Measurements from ENCODE around the gene EDARADD. TPM values are rescaled to one million over a fixed set of nuclear protein-coding genes. Genes with fewer than 3 reads are reported as not detected.

Gene EDARADD
- total RNA-seq, 4 donors from 2014 or later, result 0.42 to 1.2 (median 0.82) TPM

- H3K27me3 ChIP-seq, result no peaks in the 10 kb centered on the region
- H3K9me3 ChIP-seq, result peaks cover 0 to 12% (median 0%) of the 10 kb centered on the region in 4 donors
- H3K36me3 ChIP-seq, result no peaks in the 10 kb centered on the region
- no peaks in the 10 kb centered on the region for H3K4me1 ChIP-seq
- DNase-seq (ENCODE audit: low spot score in 2 of 2), result no peak
- 93% methylated on average over 9 of the region's 9 CpGs for WGBS, 2 donors
- H3K27ac ChIP-seq, result no peak overlapping the region
- TF ChIP-seq EP300 (IDR thresholded peaks at IDR 0.05) (no peak), CTCF (IDR thresholded peaks at IDR 0.05) (no peak), POLR2A (IDR thresholded peaks at IDR 0.05) (no peak)
- no peak overlapping the region for H3K4me3 ChIP-seq
These were observed 44.5 kb downstream of the EDARADD start for GRCh38 chr1:236438614-236439013.

- no peak for TF ChIP-seq POLR2A (IDR thresholded peaks at IDR 0.05)
- TF ChIP-seq CTCF (IDR thresholded peaks at IDR 0.05), result no peak
- no peak for TF ChIP-seq EP300 (IDR thresholded peaks at IDR 0.05)
- H3K4me3 ChIP-seq, result no peak overlapping the region
- no peak for DNase-seq (ENCODE audit: low spot score in 2 of 2)
- no peaks in the 10 kb centered on the region for H3K4me1 ChIP-seq
- H3K27ac ChIP-seq, result no peak overlapping the region
- peaks cover 0 to 21% (median 0%) of the 10 kb centered on the region in 4 donors for H3K9me3 ChIP-seq
- WGBS, 2 donors, result 74 to 77% methylated on average over 2 of the region's 2 CpGs
- no peaks in the 10 kb centered on the region for H3K27me3 ChIP-seq
- no peaks in the 10 kb centered on the region for H3K36me3 ChIP-seq
These were observed 46.3 kb downstream of the EDARADD start for GRCh38 chr1:236440373-236440772.

- Histone ChIP-seq H3K27ac (no peak overlapping the region), H3K4me3 (no peak overlapping the region), H3K27me3 (no peaks in the 10 kb centered on the region), H3K36me3 (no peaks in the 10 kb centered on the region), H3K9me3 (no peaks in the 10 kb centered on the region), H3K4me1 (no peaks in the 10 kb centered on the region)
- 84 to 93% methylated on average over 5 of the region's 5 CpGs for WGBS, 2 donors
- no peak for DNase-seq (ENCODE audit: low spot score in 2 of 2)
- no peak for TF ChIP-seq CTCF (IDR thresholded peaks at IDR 0.05)
These were observed 56.7 kb downstream of the EDARADD start for GRCh38 chr1:236450779-236451178.

GRCh38 chr1:236451796-236452373 lies 57.8 kb downstream of the EDARADD start:
- no peak for TF ChIP-seq POLR2A (IDR thresholded peaks at IDR 0.05)
- TF ChIP-seq CTCF (IDR thresholded peaks at IDR 0.05), result peak in 2 of 5 experiments; percentile 6 to 8
- TF ChIP-seq EP300 (IDR thresholded peaks at IDR 0.05), result no peak
- 74 to 76% methylated on average over 6 of the region's 6 CpGs for WGBS, 2 donors
- no peak for DNase-seq (ENCODE audit: low spot score in 2 of 2)

GRCh38 chr1:236455243-236455642 lies 61.2 kb downstream of the EDARADD start:
- no peak for DNase-seq (ENCODE audit: low spot score in 2 of 2)
- TF ChIP-seq CTCF (IDR thresholded peaks at IDR 0.05) (no peak), POLR2A (IDR thresholded peaks at IDR 0.05) (no peak), EP300 (IDR thresholded peaks at IDR 0.05) (no peak)
- no peak overlapping the region for H3K4me3 ChIP-seq
- H3K27me3 ChIP-seq, result no peaks in the 10 kb centered on the region
- 78 to 84% methylated on average over 4 of the region's 4 CpGs for WGBS, 2 donors
- H3K9me3 ChIP-seq, result no peaks in the 10 kb centered on the region
- no peak overlapping the region for H3K27ac ChIP-seq
- H3K36me3 ChIP-seq, result no peaks in the 10 kb centered on the region
- no peaks in the 10 kb centered on the region for H3K4me1 ChIP-seq

More at GRCh38 chr1:236451796-236452373, 57.8 kb downstream of the EDARADD start:
- Histone ChIP-seq H3K4me3 (no peak overlapping the region), H3K36me3 (no peaks in the 10 kb centered on the region), H3K27ac (no peak overlapping the region), H3K4me1 (no peaks in the 10 kb centered on the region), H3K27me3 (no peaks in the 10 kb centered on the region), H3K9me3 (no peaks in the 10 kb centered on the region)
